CD1c-positive myeloid dendritic cell (primary cell): ENCODE results near the gene PHETA1.

Experiments
- DNase-seq: peaks from one replicate; pipeline ENCODE4 v3.0.0-alpha.2; 2016; ENCODE audit errors: extremely low spot score

Gene PHETA1

DNA sequence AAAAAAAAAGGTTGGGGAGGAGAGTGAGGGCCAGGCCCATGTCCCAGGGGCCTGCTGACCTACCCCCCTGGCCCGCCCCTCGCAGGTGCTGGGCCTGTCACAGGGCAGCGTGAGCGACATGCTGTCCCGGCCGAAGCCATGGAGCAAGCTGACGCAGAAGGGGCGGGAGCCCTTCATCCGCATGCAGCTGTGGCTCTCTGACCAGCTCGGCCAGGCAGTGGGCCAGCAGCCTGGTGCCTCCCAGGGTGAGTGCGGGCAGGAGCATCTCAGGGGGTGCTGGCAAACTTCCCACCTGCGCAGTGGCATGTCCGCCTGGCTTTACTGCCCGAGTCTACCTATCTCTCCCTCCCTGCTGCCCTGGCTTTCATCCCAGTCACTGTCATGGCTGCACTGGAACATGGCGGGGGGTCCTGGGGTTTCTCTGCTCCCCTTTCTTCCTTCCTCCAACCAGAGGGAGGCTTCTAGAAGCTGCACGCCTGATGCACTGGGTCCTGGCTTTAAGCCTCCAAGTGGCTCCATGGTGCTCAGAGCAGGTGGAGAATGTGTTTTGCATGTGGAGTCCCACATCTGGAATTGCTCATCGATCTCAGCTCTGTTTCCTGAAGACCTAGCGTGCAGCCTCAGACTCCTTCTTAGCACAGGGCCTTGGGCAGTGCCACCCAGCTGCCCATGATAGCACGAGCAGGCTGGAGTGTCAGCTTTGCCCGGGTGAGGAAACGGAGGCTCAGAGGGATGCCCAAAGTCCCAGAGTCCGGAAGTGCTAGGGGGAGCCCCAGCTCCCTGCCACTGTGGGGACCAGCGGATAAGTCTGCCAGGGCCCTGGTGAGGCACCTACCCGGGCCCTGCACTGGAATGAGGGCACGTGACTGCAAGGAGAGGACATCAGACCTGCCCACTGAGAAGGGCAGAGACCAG lies 46.3 kb downstream of the PHETA1 start:
- no peak for DNase-seq

DNA sequence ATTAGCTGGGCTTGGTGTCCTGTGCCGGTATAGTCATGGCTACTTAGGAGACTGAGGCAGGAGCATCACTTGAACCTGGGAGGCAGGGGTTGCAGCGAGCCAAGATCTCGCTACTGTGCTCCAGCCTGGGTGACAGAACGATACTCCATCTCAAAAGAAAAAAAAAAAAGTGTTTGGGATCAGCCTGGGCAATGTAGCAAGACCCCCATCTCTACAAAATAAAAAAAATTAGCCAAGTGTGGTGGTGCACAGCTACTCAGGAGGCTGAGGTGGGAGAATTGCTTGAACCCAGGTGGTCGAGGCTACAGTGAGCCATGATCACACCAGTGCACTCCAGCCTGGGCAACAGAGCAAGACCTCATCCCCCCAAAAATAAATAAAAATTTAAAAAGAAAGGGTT lies 47.6 kb downstream of the PHETA1 start:
- no peak for DNase-seq

DNA sequence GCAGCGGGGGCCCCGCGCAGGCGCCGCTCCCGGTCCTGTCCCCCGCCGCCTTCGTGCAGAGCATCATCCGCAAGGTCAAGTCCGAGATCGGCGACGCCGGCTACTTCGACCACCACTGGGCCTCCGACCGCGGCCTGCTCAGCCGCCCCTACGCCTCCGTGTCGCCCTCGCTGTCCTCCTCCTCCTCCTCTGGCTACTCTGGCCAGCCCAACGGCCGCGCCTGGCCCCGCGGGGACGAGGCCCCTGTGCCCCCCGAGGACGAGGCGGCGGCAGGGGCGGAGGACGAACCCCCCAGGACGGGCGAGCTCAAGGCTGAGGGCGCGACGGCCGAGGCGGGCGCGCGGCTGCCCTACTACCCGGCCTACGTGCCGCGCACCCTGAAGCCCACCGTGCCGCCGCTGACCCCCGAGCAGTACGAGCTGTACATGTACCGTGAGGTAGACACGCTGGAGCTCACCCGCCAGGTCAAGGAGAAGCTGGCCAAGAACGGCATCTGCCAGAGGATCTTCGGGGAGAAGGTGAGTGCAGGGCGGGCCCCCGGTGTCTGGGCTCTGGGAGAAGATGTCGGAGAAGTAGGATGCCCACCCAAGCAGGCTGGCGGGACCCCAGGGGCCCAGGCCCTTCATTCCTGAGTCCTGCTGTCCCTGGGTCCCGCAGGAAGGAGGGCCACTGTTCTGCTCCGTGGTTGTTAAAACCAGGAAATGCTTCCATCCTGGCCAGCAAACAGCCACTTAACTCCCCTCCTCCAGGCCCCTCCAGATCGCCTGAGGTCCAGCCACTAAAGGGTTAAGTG lies 48.4 kb downstream of the PHETA1 start:
- DNase-seq = no peak

DNA sequence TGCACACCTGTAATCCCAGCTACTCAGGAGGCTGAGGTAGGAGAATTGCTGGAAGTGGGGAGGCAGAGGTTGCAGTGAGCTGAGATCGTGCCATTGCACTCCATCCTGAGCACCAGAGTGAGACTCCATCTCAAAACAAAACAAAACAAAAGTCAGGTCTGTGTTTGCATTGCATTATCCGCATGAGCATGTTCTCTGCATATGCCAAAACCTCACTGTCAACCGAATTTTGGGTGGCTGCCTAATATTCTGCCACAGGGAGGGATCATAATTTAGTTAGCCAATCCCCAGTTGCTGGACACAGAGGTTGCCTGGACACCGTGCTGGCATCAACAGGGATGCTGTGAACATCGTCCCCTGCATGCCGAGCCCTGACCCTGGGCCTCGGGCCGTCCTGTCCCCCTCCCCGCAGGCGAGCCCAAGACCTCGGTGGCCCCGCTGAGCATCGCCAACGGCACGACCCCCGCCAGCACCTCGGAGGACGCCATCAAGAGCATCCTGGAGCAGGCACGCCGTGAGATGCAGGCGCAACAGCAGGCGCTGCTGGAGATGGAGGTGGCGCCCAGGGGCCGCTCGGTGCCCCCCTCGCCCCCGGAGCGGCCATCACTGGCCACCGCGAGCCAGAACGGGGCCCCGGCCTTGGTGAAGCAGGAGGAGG lies 49.2 kb downstream of the PHETA1 start:
- no peak for DNase-seq

DNA sequence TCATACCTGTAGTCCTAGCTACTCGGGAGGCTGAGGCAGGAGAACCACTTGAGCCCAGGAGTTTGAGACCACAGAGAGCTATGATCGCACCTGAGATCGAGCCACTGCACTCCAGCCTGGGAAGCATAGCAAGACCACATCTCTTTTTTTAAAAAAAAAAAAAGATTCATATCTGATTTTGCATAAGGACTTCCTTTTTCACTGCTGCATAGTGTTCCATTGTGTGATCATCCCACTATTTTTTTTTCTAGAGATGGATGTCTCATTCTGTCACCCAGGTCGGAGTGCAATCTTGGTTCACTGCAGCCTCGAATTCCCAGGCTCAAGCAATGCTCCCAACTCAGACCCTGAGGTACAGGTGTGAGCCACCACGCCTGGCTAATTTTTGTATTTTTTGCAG lies 50.4 kb downstream of the PHETA1 start:
- DNase-seq = no peak

DNA sequence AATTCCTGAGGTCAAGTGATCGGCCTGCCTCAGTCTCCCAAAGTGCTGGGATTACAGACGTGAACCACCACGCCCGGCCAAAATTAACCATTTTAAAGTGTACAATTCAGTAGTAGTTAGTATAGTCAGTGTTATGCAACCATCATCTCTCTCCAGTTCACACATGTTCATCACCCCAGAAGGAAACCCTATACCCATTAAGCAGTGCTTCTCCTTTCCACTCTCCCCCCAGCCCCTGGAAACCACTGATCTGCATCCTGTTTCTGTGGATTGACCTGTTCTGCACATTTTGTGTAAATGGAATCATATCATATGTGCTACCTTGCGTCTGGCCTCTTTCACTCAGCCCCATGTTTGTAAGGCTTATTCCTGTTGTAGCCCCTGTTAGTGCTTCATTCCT lies 52.2 kb downstream of the PHETA1 start:
- DNase-seq = peak; percentile 5

DNA sequence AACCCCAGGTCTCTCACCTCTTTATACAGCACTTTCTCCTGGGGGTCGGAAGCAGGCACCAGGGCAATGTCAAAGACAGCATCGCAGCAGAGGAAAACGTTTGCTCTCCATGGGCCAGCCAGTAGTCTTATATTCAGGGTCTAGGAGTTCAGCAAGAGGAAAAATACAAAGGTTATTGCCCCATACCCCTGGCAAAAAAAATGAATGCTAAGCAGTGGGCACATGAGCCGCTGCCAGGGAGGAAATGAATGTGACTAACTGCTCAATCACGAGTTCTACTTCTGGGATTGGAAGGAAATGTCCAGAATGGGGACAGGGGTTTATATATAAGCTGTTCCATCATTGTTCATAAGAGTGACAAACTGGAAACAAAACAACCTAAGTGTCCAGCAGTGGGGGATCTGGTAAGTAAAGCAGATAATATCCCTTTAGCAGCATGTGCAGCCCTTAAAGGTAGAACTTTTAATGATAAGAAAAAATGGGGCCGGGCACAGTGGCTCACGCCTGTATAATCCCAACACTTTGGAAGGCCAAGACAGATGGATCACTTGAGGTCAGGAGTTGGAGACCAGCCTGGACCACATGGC lies 53.8 kb downstream of the PHETA1 start:
- peak; percentile 71 for DNase-seq

DNA sequence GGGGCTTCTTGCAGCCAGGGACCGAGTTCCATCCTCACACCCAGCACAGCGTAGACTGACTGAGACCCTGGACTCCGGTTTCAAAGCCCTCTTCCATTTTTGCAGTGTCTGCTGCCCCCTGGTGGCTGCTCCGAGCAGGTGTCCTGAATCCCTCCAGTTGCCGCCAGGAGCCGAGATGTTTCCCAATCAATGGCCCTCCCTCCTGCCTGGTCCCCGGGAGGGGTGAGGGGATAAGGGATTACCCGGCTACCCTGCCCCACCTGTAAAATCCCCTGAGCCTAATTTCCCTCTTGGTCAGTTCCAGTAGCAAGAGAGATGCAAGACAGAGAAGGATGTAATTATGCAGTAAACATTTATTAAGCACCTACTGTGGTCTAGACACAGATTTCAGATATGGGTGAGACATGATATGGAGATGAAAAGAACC lies 55.0 kb downstream of the PHETA1 start:
- peak; percentile 81 for DNase-seq

DNA sequence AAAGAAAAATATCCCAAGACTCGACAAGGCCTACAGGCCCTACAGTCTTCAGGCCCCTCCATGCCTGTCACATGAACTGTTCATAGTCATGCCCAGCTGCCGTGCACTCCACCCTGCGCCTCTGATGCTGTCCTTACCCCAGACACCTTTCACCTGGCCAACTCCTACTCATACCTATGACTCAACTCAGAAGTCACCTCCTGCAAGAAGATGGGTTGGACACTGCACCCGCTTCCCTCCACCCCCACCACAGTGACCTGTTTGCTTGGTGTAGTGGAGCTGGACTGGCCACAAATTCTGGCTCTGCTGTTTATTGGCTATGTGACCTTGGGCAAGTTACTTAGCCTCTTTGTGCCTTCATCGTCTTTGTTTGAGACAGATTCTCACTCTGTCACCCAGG lies 56.2 kb downstream of the PHETA1 start:
- no peak for DNase-seq

DNA sequence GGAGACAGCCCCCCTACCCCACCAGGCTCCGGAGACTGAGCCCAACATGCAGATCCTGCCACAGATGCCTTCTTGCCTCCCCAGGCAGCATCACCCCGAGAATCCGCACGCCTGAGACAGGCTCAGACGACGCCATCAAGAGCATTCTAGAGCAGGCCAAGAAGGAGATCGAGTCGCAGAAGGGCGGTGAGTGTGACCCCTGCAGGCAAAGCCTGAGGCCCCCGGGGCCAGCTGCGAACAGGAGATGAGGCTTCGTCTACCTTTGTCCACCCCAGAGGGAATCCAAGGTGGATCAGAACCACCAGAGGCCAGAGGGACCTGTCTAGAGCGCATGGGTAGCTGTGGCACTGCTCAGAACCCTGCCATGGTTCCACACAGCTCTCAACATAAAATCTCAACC lies 56.9 kb downstream of the PHETA1 start:
- no peak for DNase-seq

DNA sequence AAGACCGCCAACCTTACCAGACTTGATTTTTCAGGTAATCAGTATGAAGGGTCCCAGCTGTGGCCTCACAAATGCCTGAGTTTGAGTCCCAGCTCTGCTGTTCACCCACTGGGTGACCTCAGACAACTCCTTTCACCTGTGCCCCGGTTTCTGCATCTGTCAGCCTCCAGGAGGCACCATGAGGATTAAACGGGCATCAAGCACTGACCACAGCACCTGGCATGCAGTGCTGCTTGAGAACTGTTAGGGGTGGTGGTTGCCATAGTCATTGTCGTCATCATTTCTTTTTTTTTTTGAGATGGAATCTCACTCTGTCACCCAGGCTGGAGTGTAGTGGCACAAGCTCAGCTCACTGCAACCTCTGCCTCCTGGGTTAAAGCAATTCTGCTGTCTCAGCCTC lies 57.9 kb downstream of the PHETA1 start:
- DNase-seq = no peak
